Naive thymus-derived CD4-positive, alpha-beta T cell (primary cell): ENCODE data around the gene RNF157. TPM values are rescaled to one million over a fixed set of nuclear protein-coding genes. Genes with fewer than 3 reads are reported as not detected.
"Not testable (repeated sequence)": the region's sequence is repeated elsewhere in the genome, so short reads cannot be mapped to it uniquely, and the experiment has no call there.

Experiments used
- ATAC-seq: fragments of 150-1000 bp; cut with Tn5 transposase; 2 replicates; pipeline ENCODE4 v1.10.0; 2021; ENCODE audit warnings: mild to moderate bottlenecking, moderate library complexity
- CTCF ChIA-PET: fragments of 350-600 bp; sonication (Branson Sonifier 250); formaldehyde crosslinking; loops from one replicate; lab custom pipeline; 2021; ENCODE audit warnings: antibody characterized with exemption; lab: Charles Lee
- POLR2A ChIA-PET: fragments of 350-600 bp; sonication (Branson Sonifier 250); formaldehyde crosslinking; loops from one replicate; lab custom pipeline; 2021; ENCODE audit warnings: antibody characterized with exemption, inconsistent platforms; lab: Charles Lee
- DNase-seq, 9 donors: peaks; one replicate each; pipeline versions ENCODE4 v3.0.0 to v3.0.0-alpha.2; 2020 to 2022; ENCODE audit warnings: mixed read lengths in 1 of 9
- H3K27ac ChIP-seq: one replicate; pipeline ENCODE4 v1.7.0; 2013; ENCODE audit warnings: mild to moderate bottlenecking, low read depth, low read length, moderate library complexity
- H3K27me3 ChIP-seq, 2 donors: one replicate each; pipeline ENCODE4 v1.7.0; 2013; ENCODE audit warnings: low read length in 2 of 2, mild to moderate bottlenecking in 2 of 2, moderate library complexity in 2 of 2; ENCODE audit not compliant: control insufficient read depth in 2 of 2, insufficient read depth in 2 of 2
- H3K36me3 ChIP-seq, 3 experiments: 1 replicate in 2 of 3; 2 replicates in 1 of 3; pipeline ENCODE4 v1.7.0; 2013; ENCODE audit warnings: low read length in 3 of 3, mild to moderate bottlenecking in 3 of 3, moderate library complexity in 1 of 3; ENCODE audit not compliant: insufficient read depth in 3 of 3, control insufficient read depth in 2 of 3
- H3K4me1 ChIP-seq, 2 donors: one replicate each; pipeline ENCODE4 v1.7.0; 2013; ENCODE audit warnings: low read length in 2 of 2, mild to moderate bottlenecking in 2 of 2, moderate library complexity in 1 of 2; ENCODE audit not compliant: control insufficient read depth in 2 of 2, insufficient read depth in 2 of 2
- H3K4me3 ChIP-seq: 2 replicates; pipeline ENCODE4 v1.7.0; 2013; ENCODE audit warnings: mild to moderate bottlenecking, low read length
- H3K9me3 ChIP-seq, 3 experiments: 1 replicate in 2 of 3; 2 replicates in 1 of 3; pipeline ENCODE4 v1.7.0; 2013; ENCODE audit warnings: low read length in 3 of 3; ENCODE audit not compliant: control insufficient read depth in 2 of 3
- H3K27ac Mint-ChIP-seq, 9 donors: one replicate each; pipeline ENCODE4 v1.8.0; 2020 to 2022; ENCODE audit warnings: mixed read lengths in 9 of 9, mild to moderate bottlenecking in 8 of 9, moderate library complexity in 5 of 9, inconsistent platforms in 2 of 9
- H3K27me3 Mint-ChIP-seq, 5 donors: one replicate each; pipeline ENCODE4 v1.8.0; 2021 to 2022; ENCODE audit warnings: mixed read lengths in 5 of 5, mild to moderate bottlenecking in 1 of 5
- H3K36me3 Mint-ChIP-seq, 5 donors: one replicate each; pipeline ENCODE4 v1.8.0; 2020 to 2022; ENCODE audit warnings: mixed read lengths in 5 of 5, mild to moderate bottlenecking in 3 of 5, inconsistent platforms in 1 of 5
- H3K4me1 Mint-ChIP-seq, 7 donors: one replicate each; pipeline ENCODE4 v1.8.0; 2020 to 2022; ENCODE audit warnings: mixed read lengths in 7 of 7, mild to moderate bottlenecking in 3 of 7, inconsistent platforms in 1 of 7
- H3K4me3 Mint-ChIP-seq, 10 donors: one replicate each; pipeline ENCODE4 v1.8.0; 2020 to 2022; ENCODE audit warnings: mild to moderate bottlenecking in 10 of 10, mixed read lengths in 10 of 10, moderate library complexity in 6 of 10, inconsistent platforms in 2 of 10
- H3K9me3 Mint-ChIP-seq, 11 donors: one replicate each; pipeline ENCODE4 v1.8.0; 2020 to 2022; ENCODE audit warnings: mixed read lengths in 11 of 11, mild to moderate bottlenecking in 4 of 11, inconsistent platforms in 1 of 11, moderate library complexity in 1 of 11
- intact Hi-C, 2 donors: fragments of 100-400 bp; cut with micrococcal nuclease; formaldehyde crosslinking; loops; one replicate each; pipeline ENCODE4 v1.15.1; 2023
- polyA plus RNA-seq, 2 donors: library from polyadenylated mRNA; unstranded; fragments of 300-500 nt; fragmentation: Illumina TruSeq; gene quantifications; one replicate each; pipeline ENCODE4 v1.2.3, GENCODE V29; 2021
- total RNA-seq, 6 experiments: library from RNA in 5 of 6; stranded (reverse) in 5 of 6; gene quantifications; 1 replicate in 5 of 6; 2 replicates in 1 of 6; pipeline ENCODE4 v1.2.3 and lab custom pipeline; 2021 to 2026

Gene RNF157
- total and polyA plus RNA-seq, 7 experiments from 2014 or later: 10.4 to 96.3 (median 50.6) TPM

- H3K27me3 Mint-ChIP-seq, DNase-seq, H3K9me3 ChIP-seq, H3K9me3 Mint-ChIP-seq, H3K4me3 ChIP-seq, H3K27me3 ChIP-seq, H3K27ac ChIP-seq, H3K36me3 ChIP-seq, ATAC-seq: not testable (repeated sequence)
- CTCF ChIA-PET: interaction anchor here (0.6 to 1.0 kb wide), 4 partner anchors 12 to 341 kb away, joined by 3 to 4 read pairs (median 4); no protein-coding TSS in a partner anchor
- peak overlapping the region in 8 of 9 donors; percentile 25 to 84 (median 64) for H3K27ac Mint-ChIP-seq
- POLR2A ChIA-PET: interaction anchor here (0.7 to 2.9 kb wide), 5 partner anchors 11 to 61 kb away, joined by 3 to 10 read pairs (median 5); no protein-coding TSS in a partner anchor
- H3K4me1 ChIP-seq: peaks cover 27 to 28% of the 10 kb centered on the region in 2 donors
- peaks cover 24 to 64% (median 59%) of the 10 kb centered on the region in 7 donors for H3K4me1 Mint-ChIP-seq
- peaks cover 7 to 56% (median 31%) of the 10 kb centered on the region in 5 donors for H3K36me3 Mint-ChIP-seq
- peak overlapping the region in 1 of 10 donors; percentile 45 for H3K4me3 Mint-ChIP-seq
- intact Hi-C loops: loop anchor here in 1 of 2 donors (2.0 kb wide), 1 partner anchor 15 kb away; no protein-coding TSS in a partner anchor
Observed at GRCh38 chr17:76205542-76206144, 34.6 kb downstream of the RNF157 start.

- Mint-ChIP-seq H3K36me3 (peaks cover 7 to 55% (median 31%) of the 10 kb centered on the region in 5 donors), H3K4me3 (no peak overlapping the region), H3K27ac (peak overlapping the region; percentile 32 to 84 (median 63)), H3K9me3 (no peaks in the 10 kb centered on the region), H3K4me1 (peaks cover 33 to 74% (median 68%) of the 10 kb centered on the region in 7 donors), H3K27me3 (no peaks in the 10 kb centered on the region)
- CTCF ChIA-PET: no interaction called here
- DNase-seq (no peak), ATAC-seq (no peak)
- POLR2A ChIA-PET: interaction anchor here (1.2 to 1.4 kb wide), 2 partner anchors 9 to 58 kb away, joined by 3 read pairs; no protein-coding TSS in a partner anchor
- Histone ChIP-seq H3K27me3 (no peaks in the 10 kb centered on the region), H3K4me3 (no peak overlapping the region), H3K4me1 (peaks cover 30 to 42% of the 10 kb centered on the region in 2 donors), H3K27ac (no peak overlapping the region), H3K36me3 (no peaks in the 10 kb centered on the region), H3K9me3 (no peaks in the 10 kb centered on the region)
- intact Hi-C loops: no loop called here
Observed at GRCh38 chr17:76204277-76204676, 36.0 kb downstream of the RNF157 start.

GRCh38 chr17:76200354-76200753, 39.9 kb downstream of the RNF157 start:
- Histone ChIP-seq H3K4me3 (no peak overlapping the region), H3K27me3 (no peaks in the 10 kb centered on the region), H3K4me1 (peaks cover 23 to 58% of the 10 kb centered on the region in 2 donors), H3K36me3 (no peaks in the 10 kb centered on the region), H3K9me3 (no peaks in the 10 kb centered on the region), H3K27ac (peak overlapping the region; percentile 79)
- no peak for DNase-seq
- intact Hi-C loops: loop anchor here in 1 of 2 donors (2.0 kb wide), 1 partner anchor 14 kb away; no protein-coding TSS in a partner anchor
- Mint-ChIP-seq H3K36me3 (peaks cover 7 to 63% (median 39%) of the 10 kb centered on the region in 5 donors), H3K9me3 (no peaks in the 10 kb centered on the region), H3K4me1 (peaks cover 44 to 82% (median 79%) of the 10 kb centered on the region in 7 donors), H3K27me3 (no peaks in the 10 kb centered on the region), H3K27ac (peak overlapping the region; percentile 82 to 98 (median 95)), H3K4me3 (peak overlapping the region in 9 of 10 donors; percentile 2 to 76 (median 64))
- CTCF ChIA-PET: interaction anchor here (1.2 to 2.0 kb wide), 2 partner anchors 9 to 20 kb away, joined by 3 to 6 read pairs; no protein-coding TSS in a partner anchor
- POLR2A ChIA-PET: interaction anchor here (0.7 to 1.8 kb wide), 9 partner anchors 8 to 69 kb away, joined by 3 to 9 read pairs (median 4); partner anchors contain the start of gene RNF157
- ATAC-seq: no peak

- Histone ChIP-seq H3K27ac (peak overlapping the region; percentile 79), H3K27me3 (no peaks in the 10 kb centered on the region), H3K4me1 (peaks cover 23 to 66% of the 10 kb centered on the region in 2 donors), H3K9me3 (no peaks in the 10 kb centered on the region), H3K4me3 (no peak overlapping the region), H3K36me3 (no peaks in the 10 kb centered on the region)
- ATAC-seq (peak; percentile 99), DNase-seq (peak in 7 of 9 donors; percentile 66 to 88 (median 84))
- H3K4me1 Mint-ChIP-seq: peaks cover 42 to 90% (median 86%) of the 10 kb centered on the region in 7 donors
- POLR2A ChIA-PET: interaction anchor here (0.8 to 2.2 kb wide), 23 partner anchors 8 to 80 kb away, joined by 3 to 18 read pairs (median 5); partner anchors contain the start of gene UBALD2
- peaks cover 6 to 67% (median 41%) of the 10 kb centered on the region in 5 donors for H3K36me3 Mint-ChIP-seq
- intact Hi-C loops: loop anchor here in 1 of 2 donors (1.0 to 2.0 kb wide), 3 partner anchors 8 to 66 kb away; partner anchors contain the start of gene UBALD2
- no peaks in the 10 kb centered on the region for H3K9me3 Mint-ChIP-seq
- peak overlapping the region; percentile 88 to 98 (median 95) for H3K27ac Mint-ChIP-seq
- no peaks in the 10 kb centered on the region for H3K27me3 Mint-ChIP-seq
- H3K4me3 Mint-ChIP-seq: peak overlapping the region; percentile 48 to 76 (median 64)
- CTCF ChIA-PET: interaction anchor here (0.6 to 2.0 kb wide), 8 partner anchors 9 to 75 kb away, joined by 3 to 6 read pairs (median 6); no protein-coding TSS in a partner anchor
Observed at GRCh38 chr17:76199469-76199868, 40.8 kb downstream of the RNF157 start.

GRCh38 chr17:76198702-76199101, 41.6 kb downstream of the RNF157 start:
- Mint-ChIP-seq H3K27me3 (no peaks in the 10 kb centered on the region), H3K36me3 (peaks cover 0 to 67% (median 34%) of the 10 kb centered on the region in 5 donors), H3K4me1 (peaks cover 48 to 91% (median 87%) of the 10 kb centered on the region in 7 donors), H3K27ac (peak overlapping the region; percentile 88 to 98 (median 95)), H3K4me3 (peak overlapping the region; percentile 15 to 76 (median 63)), H3K9me3 (no peaks in the 10 kb centered on the region)
- peak overlapping the region; percentile 79 for H3K27ac ChIP-seq
- DNase-seq (no peak), ATAC-seq (no peak)
- CTCF ChIA-PET: interaction anchor here (0.6 to 2.0 kb wide), 8 partner anchors 9 to 76 kb away, joined by 3 to 6 read pairs (median 6); no protein-coding TSS in a partner anchor
- H3K27me3 ChIP-seq: no peaks in the 10 kb centered on the region
- no peaks in the 10 kb centered on the region for H3K36me3 ChIP-seq
- H3K4me3 ChIP-seq: no peak overlapping the region
- intact Hi-C loops: loop anchor here in 1 of 2 donors (1.0 to 2.0 kb wide), 3 partner anchors 7 to 67 kb away; partner anchors contain the start of gene UBALD2
- H3K9me3 ChIP-seq: no peaks in the 10 kb centered on the region
- peaks cover 28 to 74% of the 10 kb centered on the region in 2 donors for H3K4me1 ChIP-seq
- POLR2A ChIA-PET: interaction anchor here (0.8 to 2.2 kb wide), 23 partner anchors 9 to 74 kb away, joined by 3 to 18 read pairs (median 5); partner anchors contain the start of gene UBALD2

- DNase-seq (no peak), ATAC-seq (no peak)
- Histone ChIP-seq H3K4me1 (peaks cover 36 to 82% of the 10 kb centered on the region in 2 donors), H3K36me3 (no peaks in the 10 kb centered on the region), H3K27ac (peak overlapping the region; percentile 79), H3K4me3 (no peak overlapping the region), H3K27me3 (no peaks in the 10 kb centered on the region), H3K9me3 (no peaks in the 10 kb centered on the region)
- H3K4me3 Mint-ChIP-seq: peak overlapping the region; percentile 15 to 70 (median 57)
- H3K27me3 Mint-ChIP-seq: no peaks in the 10 kb centered on the region
- intact Hi-C loops: loop anchor here in 1 of 2 donors (2.0 kb wide), 1 partner anchor 17 kb away; no protein-coding TSS in a partner anchor
- CTCF ChIA-PET: no interaction called here
- POLR2A ChIA-PET: interaction anchor here (0.7 to 3.5 kb wide), 9 partner anchors 8 to 293 kb away, joined by 3 to 18 read pairs (median 7); partner anchors contain the start of gene MRPL38
- H3K9me3 Mint-ChIP-seq: no peaks in the 10 kb centered on the region
- H3K4me1 Mint-ChIP-seq: peaks cover 49 to 98% (median 95%) of the 10 kb centered on the region in 7 donors
- peaks cover 0 to 68% (median 37%) of the 10 kb centered on the region in 5 donors for H3K36me3 Mint-ChIP-seq
- peak overlapping the region; percentile 88 to 98 (median 95) for H3K27ac Mint-ChIP-seq
Observed at GRCh38 chr17:76197911-76198310, 42.4 kb downstream of the RNF157 start.
